Hepatocyte (in vitro differentiated cells): ENCODE data around the gene ADAM12.

Source experiments
- CTCF ChIP-seq: fragments of 200-600 bp; sonication (generic); IDR thresholded peaks from 2 replicates; pipeline ENCODE4 v1.5.1; 2016; ENCODE audit warnings: antibody characterized with exemption, mild to moderate bottlenecking; ENCODE audit not compliant: poor library complexity
- EZH2 ChIP-seq: fragments of 200-600 bp; sonication (generic); IDR thresholded peaks from 2 replicates; pipeline ENCODE4 v1.6.1; 2016; ENCODE audit warnings: antibody characterized with exemption, mild to moderate bottlenecking, borderline replicate concordance

DNA sequence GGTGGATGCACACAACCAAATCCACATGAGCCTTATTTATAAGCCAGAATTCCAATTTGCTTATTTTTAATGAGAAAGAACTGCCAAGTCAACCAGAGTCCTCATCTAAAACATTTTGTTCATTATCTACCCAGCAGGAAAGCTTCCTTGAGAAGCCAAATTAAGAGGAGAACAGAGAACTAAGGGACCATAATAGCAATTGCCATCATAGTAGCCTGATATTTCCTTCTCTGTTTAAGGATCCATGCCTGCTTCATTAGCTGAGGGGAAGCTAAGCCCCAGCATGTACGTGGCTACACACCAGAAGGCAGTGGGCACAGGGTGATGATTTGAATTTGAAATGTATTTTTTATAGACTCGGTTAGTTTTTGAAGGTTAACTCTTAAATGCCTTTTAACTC lies 46.8 kb downstream of the ADAM12 start:
- TF ChIP-seq CTCF (no peak), EZH2 (no peak)
